Measurements from ENCODE around the gene CRCP.
"Not testable (repeated sequence)": the region's sequence is repeated elsewhere in the genome, so short reads cannot be mapped to it uniquely, and the experiment has no call there.

Gene CRCP

DNA sequence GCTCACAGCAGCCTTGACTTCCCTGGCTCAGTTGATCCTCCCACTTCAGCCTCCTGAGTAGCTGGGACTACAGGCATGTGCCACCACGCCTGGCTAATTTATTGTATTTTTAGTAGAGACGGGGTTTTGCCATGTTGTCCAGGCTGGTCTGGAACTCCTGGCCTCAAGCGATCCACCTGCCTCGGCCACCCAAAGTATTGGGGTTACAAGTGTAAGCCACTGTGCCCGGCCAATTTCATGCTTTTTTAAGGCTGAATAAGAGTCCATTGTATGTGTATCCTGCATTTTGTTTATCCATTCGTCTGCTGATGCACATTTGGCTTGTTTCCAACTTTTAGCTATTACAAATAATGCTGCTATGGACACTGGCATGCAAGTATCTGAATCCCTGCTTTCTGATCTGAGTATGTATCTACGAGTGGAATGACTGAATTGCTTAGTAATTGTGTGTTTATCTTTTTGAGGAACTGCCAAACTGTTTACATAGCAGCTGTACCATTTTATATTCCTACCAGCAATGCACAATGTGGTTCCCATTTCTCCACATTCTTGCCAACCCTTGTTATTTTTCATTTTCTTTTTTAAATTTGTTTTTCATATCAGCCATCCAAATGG lies 53.2 kb downstream of the CRCP start:
- no peak overlapping the region for H3K27ac Mint-ChIP-seq
- H3K4me1 Mint-ChIP-seq: peaks cover 3% of the 10 kb centered on the region
- no peak overlapping the region for H3K4me3 Mint-ChIP-seq
- H3K36me3 Mint-ChIP-seq: no peaks in the 10 kb centered on the region
- H3K27me3 Mint-ChIP-seq: peaks cover 1% of the 10 kb centered on the region
- no peaks in the 10 kb centered on the region for H3K9me3 Mint-ChIP-seq

DNA sequence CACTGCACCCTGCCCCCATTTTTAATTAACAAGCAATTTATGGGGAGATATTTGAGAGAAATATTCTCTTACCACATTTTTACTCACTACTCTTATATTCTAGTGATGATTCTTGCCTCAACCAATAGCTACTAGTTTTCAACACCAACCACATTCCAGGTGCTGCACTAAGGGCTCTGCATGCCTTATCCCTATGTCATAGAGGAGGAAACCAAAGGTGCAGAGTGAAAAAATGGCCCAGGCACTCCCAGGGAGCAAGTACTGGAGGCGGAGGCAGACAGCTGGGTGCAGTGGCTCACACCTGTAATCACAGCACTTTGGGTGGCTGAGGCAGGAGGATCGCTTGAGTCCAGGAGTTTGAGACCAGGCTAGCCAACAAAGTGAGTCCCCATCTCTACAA lies 55.0 kb downstream of the CRCP start:
- H3K27ac Mint-ChIP-seq: no peak overlapping the region
- no peak overlapping the region for H3K4me3 Mint-ChIP-seq
- H3K9me3 Mint-ChIP-seq: no peaks in the 10 kb centered on the region
- no peaks in the 10 kb centered on the region for H3K36me3 Mint-ChIP-seq
- H3K27me3 Mint-ChIP-seq: peaks cover 1% of the 10 kb centered on the region
- H3K4me1 Mint-ChIP-seq: peaks cover 7% of the 10 kb centered on the region

DNA sequence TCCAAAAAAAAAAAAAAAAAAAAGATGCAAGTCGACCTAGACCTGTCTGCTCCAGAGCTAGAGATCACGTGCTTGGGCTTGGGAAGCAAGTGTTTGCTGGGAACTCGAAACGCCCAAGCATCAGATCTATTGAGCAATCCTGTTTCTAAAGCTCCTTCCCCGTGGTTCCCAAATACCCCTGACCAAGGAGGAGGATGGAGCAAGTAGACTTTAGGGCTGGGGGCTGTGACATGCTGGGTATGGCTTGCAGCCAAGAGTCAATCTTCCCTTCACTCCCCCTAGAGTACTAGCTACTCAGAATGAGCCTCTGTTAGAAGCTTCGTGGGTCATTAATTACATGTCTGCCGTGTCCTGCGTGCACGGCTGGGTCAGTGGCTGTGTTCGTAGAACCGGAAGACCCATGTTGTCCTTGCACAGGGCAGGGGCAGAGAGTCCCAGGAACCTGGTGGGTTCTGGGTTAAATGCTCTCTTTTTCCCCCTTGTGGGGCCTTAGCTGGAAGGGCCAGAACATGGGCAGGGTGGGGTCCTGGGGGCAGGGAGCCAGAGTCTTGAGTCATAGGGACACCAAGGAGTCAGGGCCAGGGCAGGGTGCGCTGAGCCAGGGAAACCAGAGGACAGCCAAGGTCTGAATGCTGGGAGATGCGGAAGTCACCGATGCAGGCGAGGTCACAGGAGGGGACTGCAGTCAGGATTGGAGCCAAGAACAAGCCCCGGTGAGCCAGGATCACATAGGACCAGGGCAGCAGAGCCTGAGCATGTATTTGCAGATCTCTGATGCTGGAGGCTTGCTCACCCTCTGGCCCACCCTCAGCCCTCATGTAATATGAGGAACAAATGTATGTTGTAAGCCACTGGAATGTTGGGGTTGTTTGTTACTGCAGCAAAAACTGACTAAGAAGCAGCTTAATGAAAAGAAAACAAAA lies 55.9 kb downstream of the CRCP start:
- Mint-ChIP-seq H3K4me3 (no peak overlapping the region), H3K9me3 (no peaks in the 10 kb centered on the region), H3K4me1 (peaks cover 7% of the 10 kb centered on the region), H3K27ac (no peak overlapping the region), H3K36me3 (no peaks in the 10 kb centered on the region), H3K27me3 (peaks cover 1% of the 10 kb centered on the region)

DNA sequence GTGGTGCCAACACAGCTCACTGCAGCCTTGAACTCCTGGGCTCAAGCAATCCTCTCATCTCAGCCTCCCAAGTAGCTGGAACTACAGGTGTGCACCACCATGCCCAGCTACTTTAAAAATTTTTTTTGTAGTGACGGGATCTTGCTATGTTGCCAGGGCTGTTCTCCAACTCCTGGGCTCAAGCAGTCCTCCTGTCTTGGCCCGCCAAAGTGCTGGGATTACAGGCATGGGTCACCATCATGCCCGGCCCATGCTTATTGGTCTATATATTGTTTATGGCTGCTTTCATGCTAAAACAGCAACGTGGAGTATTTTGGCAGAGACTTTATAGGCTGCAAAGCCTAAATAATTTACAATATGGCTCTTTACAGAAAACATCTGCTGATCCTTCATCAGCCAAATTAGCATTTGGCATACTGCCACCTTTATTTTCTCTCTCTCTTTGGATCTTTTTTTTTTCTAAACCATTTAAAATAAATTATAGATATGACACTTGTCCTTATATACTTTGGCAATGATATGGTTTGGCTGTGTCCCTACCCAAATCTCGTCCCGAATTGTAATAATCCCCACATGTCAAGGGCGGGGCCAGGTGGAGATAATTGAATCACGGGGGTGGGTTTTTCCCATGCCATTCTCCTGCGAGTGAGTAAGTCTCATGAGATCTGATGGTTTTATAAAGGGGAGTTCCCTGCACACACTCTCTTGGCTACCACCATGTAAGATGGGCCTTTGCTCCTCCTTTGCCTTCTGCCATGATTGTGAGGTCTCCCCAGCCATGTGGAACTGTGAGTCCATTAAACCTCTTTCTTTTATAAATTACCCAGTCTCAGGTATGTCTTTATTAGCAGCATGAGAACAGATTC lies 58.1 kb downstream of the CRCP start:
- not testable (repeated sequence) for H3K4me1 Mint-ChIP-seq, H3K4me3 Mint-ChIP-seq, H3K9me3 Mint-ChIP-seq, H3K27me3 Mint-ChIP-seq, H3K36me3 Mint-ChIP-seq, H3K27ac Mint-ChIP-seq

DNA sequence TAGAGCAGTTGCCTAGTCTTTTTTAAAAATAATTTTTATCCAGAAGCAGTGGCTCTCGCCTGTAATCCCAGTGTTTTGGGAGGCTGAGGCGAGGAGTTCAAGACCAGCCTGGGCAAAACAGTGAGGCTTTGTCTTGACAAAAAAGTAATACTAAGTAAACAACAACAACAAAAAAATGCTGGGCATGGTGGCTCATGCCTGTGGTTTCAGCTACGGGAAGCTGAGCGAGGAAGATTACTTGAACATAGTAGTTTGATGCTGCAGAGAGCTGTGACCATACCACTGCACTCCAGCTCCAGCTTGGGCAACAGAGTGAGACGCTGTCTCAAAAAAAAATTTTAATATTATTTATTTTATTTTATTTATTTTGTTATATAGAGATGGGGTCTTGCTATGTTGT lies 59.2 kb downstream of the CRCP start:
- Mint-ChIP-seq H3K27me3 (peaks cover 1% of the 10 kb centered on the region), H3K27ac (no peak overlapping the region), H3K9me3 (no peaks in the 10 kb centered on the region), H3K4me1 (peaks cover 4% of the 10 kb centered on the region), H3K4me3 (no peak overlapping the region), H3K36me3 (no peaks in the 10 kb centered on the region)

DNA sequence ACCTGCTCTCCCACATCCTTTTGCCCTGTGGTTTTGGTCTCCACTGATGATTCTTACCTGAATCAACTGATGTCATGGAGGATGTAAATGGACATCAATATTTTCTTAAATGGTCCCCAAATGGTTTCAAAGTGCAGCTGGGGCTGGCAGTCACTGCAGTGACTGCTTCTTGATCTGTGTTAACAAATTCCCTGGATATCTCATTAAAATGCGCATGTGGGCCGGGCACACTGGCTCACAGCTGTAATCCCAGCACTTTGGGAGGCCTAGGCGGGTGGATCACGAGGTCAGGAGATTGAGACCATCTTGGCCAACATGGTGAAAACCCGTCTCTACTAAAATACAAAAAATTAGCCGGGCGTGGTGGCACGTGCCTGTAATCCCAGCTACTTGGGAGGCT lies 60.4 kb downstream of the CRCP start:
- not testable (repeated sequence) for H3K4me1 Mint-ChIP-seq, H3K27me3 Mint-ChIP-seq, H3K27ac Mint-ChIP-seq, H3K9me3 Mint-ChIP-seq, H3K4me3 Mint-ChIP-seq, H3K36me3 Mint-ChIP-seq

DNA sequence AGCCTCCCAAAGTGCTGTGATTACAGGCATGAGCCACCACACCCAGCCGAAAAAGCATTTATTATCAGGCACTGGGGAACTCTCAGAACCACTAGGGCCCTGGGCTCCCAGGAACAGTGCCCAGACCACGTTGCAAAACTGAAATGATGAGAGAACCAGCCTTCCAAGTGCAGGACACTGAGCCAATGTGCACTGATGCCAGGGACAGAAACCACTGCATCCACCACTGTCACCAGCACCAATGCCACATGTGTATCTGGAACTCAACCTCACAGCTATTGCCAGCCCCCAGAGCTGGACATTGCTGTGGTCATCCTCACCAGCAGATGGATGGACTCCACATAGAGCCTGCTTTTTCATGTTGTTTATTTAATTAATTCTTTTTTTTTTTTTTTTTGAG lies 62.3 kb downstream of the CRCP start:
- H3K27me3 Mint-ChIP-seq: no peaks in the 10 kb centered on the region
- no peaks in the 10 kb centered on the region for H3K9me3 Mint-ChIP-seq
- no peaks in the 10 kb centered on the region for H3K36me3 Mint-ChIP-seq
- H3K27ac Mint-ChIP-seq: no peak overlapping the region
- H3K4me1 Mint-ChIP-seq: peaks cover 4% of the 10 kb centered on the region
- no peak overlapping the region for H3K4me3 Mint-ChIP-seq

DNA sequence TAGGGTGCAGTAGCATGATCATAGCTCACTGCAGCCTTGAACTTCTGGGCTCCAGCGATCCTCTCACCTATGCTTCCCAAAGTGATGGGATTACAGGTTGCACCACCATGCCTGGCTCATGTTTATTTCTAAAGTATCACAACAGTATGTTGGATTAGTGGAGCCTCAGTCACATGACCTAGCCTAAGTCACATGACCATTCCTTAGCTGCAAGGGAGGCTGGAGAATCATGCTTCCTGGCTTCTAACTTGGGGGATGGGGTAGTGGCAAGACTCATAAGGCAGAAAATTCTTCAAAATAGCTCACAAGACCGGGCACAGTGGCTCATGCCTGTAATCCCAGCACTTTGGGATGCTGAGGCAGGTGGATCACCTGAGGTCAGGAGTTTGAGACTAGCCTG lies 63.6 kb downstream of the CRCP start:
- no peaks in the 10 kb centered on the region for H3K36me3 Mint-ChIP-seq
- H3K27me3 Mint-ChIP-seq: no peaks in the 10 kb centered on the region

DNA sequence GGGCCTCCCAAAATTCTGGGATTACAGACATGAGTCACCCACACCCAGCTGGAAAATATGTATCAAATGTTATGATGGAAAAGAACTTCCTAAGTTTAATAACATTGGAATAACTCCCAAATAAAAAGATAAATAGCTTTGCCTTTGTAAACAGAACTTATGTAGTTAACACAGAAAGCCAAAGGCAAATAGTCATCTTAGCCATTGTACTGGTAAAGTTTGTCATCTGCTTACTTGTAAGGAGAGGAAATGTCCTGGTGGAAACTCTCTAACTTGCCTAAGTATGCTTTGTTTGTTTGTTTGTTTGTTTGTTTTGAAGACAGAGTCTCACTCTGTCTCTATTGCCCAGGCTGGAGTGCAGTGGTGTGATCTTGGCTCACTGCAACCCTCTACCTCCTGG lies 66.7 kb downstream of the CRCP start:
- no peak overlapping the region for H3K27ac Mint-ChIP-seq

More for the DNA sequence above, 63.6 kb downstream of the CRCP start:
- H3K27ac Mint-ChIP-seq: no peak overlapping the region
- H3K4me1 Mint-ChIP-seq: peaks cover under 1% of the 10 kb centered on the region
- H3K9me3 Mint-ChIP-seq: no peaks in the 10 kb centered on the region
- H3K4me3 Mint-ChIP-seq: no peak overlapping the region

DNA sequence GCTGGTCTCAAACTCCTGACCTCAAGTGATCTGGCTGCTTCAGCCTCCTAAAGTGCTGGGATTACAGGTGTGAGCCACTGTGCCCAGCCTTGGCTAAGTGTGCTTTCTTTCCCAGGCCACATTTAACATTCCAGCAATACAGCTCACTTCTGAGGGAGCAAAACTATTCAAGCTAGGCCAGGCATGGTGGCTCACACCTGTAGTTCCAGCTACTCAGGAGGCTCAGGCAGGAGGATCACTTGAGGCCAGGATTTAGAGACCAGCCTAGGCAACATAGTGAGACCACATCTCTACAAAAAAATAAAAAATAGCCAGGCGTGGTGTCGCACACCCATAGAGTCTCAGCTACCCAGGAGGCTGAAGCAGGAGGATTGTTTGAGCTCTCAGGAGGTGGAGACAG lies 67.2 kb downstream of the CRCP start:
- no peaks in the 10 kb centered on the region for H3K27me3 Mint-ChIP-seq
- no peaks in the 10 kb centered on the region for H3K4me1 Mint-ChIP-seq
- H3K36me3 Mint-ChIP-seq: peaks cover 1% of the 10 kb centered on the region
- no peak overlapping the region for H3K4me3 Mint-ChIP-seq
- H3K27ac Mint-ChIP-seq: no peak overlapping the region
- no peaks in the 10 kb centered on the region for H3K9me3 Mint-ChIP-seq

More for the DNA sequence above, 66.7 kb downstream of the CRCP start:
- Mint-ChIP-seq H3K27me3 (no peaks in the 10 kb centered on the region), H3K4me1 (no peaks in the 10 kb centered on the region), H3K9me3 (no peaks in the 10 kb centered on the region), H3K4me3 (no peak overlapping the region), H3K36me3 (peaks cover 1% of the 10 kb centered on the region)

DNA sequence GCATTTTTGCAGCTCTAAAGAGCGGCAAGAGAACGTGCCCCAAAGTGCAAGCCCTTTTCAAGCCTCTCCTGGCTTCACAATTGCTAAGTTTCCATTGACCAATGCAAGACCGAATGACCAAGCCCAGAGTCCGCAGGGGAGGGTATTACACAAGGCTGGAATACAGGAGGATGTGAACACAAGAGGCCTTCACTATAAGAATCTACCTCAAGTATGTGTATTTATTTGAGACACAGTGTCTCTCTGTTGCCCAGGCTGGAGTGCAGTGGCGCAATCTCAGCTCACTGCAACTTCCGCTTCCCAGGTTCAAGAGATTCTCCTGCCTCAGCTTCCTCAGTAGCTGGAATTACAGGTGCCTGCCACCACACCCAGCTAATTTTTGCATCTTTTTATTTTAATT lies 68.3 kb downstream of the CRCP start:
- H3K27ac Mint-ChIP-seq: no peak overlapping the region
- H3K27me3 Mint-ChIP-seq: no peaks in the 10 kb centered on the region

DNA sequence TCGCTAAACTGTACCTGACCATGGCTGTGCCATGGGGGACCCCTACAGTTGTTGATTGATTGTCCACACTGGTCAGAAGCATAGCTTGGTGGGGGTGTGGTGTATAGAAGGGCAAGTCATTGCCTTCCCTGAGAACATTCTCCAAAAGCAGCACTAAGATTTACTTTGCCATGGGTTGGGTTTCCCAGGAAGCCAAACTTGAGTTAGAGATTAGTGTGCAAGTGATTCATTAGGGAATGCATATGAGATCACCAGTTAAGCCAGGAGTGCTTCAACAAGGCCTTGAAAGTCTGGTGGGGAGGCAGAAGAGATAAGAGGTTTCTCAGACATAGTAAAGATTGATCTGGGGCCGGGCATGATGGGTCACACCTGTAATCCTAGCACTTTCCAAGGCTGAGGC lies 69.1 kb downstream of the CRCP start:
- Mint-ChIP-seq H3K4me1 (no peaks in the 10 kb centered on the region), H3K27me3 (no peaks in the 10 kb centered on the region), H3K27ac (no peak overlapping the region), H3K36me3 (peaks cover 1% of the 10 kb centered on the region), H3K9me3 (no peaks in the 10 kb centered on the region), H3K4me3 (no peak overlapping the region)

More for the DNA sequence above, 68.3 kb downstream of the CRCP start:
- no peak overlapping the region for H3K4me3 Mint-ChIP-seq
- H3K36me3 Mint-ChIP-seq: peaks cover 1% of the 10 kb centered on the region
- H3K4me1 Mint-ChIP-seq: no peaks in the 10 kb centered on the region
- H3K9me3 Mint-ChIP-seq: no peaks in the 10 kb centered on the region

DNA sequence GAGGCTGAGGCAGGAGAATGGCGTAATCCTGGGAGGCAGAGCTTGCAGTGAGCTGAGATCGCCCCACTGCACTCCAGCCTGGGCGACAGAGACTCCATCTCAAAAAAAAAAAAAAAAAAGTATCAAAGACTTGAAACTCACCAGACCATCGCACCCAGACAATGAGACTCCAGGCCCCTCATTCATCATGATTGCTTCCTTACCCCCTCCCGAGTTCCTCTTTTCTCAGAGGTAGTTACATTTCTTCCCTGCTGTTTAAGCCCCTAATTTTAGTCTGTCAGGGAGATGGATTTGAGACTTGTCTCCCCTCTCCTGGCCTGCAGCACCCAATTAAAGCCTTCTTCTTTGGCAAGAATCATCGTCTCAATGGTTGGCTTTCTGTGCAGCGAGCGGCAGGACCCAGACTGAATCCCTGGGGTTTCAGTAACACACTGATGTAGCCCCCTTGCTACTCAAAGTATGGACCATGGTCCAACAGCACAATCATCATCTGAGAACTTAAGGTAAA lies 71.1 kb downstream of the CRCP start:
- Mint-ChIP-seq H3K27ac (no peak overlapping the region), H3K36me3 (peaks cover 1% of the 10 kb centered on the region), H3K4me3 (no peak overlapping the region), H3K9me3 (no peaks in the 10 kb centered on the region), H3K4me1 (no peaks in the 10 kb centered on the region), H3K27me3 (no peaks in the 10 kb centered on the region)

DNA sequence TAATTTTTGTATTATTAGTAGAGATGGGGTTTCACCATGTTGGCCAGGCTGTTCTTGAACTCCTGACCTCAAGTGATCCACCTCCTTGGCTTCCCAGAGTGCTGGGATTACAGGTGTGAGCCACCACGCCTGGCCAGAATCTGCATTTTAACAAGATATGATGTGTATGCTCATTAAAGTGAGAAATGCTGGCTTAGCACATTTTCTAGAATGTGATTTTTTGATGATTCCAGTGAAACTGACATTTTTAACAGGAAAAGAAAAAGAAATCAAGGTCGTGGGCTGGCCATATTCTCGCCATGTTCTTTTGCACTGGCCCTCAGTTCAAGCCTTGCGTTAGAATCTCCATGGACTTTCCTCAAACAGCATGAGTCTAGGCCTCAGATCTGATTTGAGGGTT lies 72.3 kb downstream of the CRCP start:
- no peaks in the 10 kb centered on the region for H3K27me3 Mint-ChIP-seq
- H3K36me3 Mint-ChIP-seq: peaks cover 1% of the 10 kb centered on the region
- H3K4me1 Mint-ChIP-seq: no peaks in the 10 kb centered on the region
- H3K9me3 Mint-ChIP-seq: no peaks in the 10 kb centered on the region
- no peak overlapping the region for H3K27ac Mint-ChIP-seq
- no peak overlapping the region for H3K4me3 Mint-ChIP-seq

DNA sequence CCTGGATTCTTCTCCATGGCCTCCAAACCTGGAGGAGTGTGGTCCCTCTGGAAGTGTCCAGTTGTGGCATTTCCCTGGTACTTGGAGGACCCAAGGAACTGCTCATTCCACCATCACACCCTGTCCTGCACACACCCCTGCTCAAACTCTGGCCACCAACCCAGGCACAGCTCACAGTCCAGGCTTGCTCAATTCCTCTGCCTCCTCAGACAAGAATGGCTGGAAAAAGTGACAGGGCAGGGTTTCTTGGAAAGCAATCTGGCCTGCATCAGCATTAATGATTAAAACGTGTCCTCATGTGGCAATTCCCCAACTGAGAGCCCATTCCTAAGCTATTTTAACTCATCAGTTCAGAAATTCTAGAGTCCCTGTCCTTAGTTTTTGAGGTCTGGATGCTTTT lies 73.3 kb downstream of the CRCP start:
- no peak overlapping the region for H3K4me3 Mint-ChIP-seq
- H3K9me3 Mint-ChIP-seq: no peaks in the 10 kb centered on the region

More for the DNA sequence above, 73.3 kb downstream of the CRCP start:
- Mint-ChIP-seq H3K36me3 (peaks cover 1% of the 10 kb centered on the region), H3K27me3 (no peaks in the 10 kb centered on the region), H3K4me1 (no peaks in the 10 kb centered on the region), H3K27ac (no peak overlapping the region)
